Tongue (tissue), 3 donors: ENCODE data around the gene FRG2C. TPM values are rescaled to one million over a fixed set of nuclear protein-coding genes. Genes with fewer than 3 reads are reported as not detected.
"Not testable (repeated sequence)": the region's sequence is repeated elsewhere in the genome, so short reads cannot be mapped to it uniquely, and the experiment has no call there.

Source experiments
- DNase-seq: peaks from one replicate; pipeline ENCODE4 v3.0.0-alpha.2; 2015
- small RNA-seq: library from RNA; depleted of rRNA; stranded (forward); fragments of <200 nt; gene quantifications from one replicate; pipeline ENCODE3, GENCODE V24; 2014; ENCODE audit warnings: low replicate concordance
- total RNA-seq: library from RNA; depleted of rRNA; stranded (reverse); fragments of >200 nt; gene quantifications from one replicate; pipeline ENCODE4 v1.2.3, GENCODE V29; 2014

Gene FRG2C
- total RNA-seq, 1 donor from 2014 or later, result not detected

GRCh38 chr3:75669348-75670297, 5.5 kb downstream of the FRG2C start:
- DNase-seq, result peak; percentile 40

GRCh38 chr3:75670298-75671286, 6.5 kb downstream of the FRG2C start:
- DNase-seq, result peak; percentile 57

GRCh38 chr3:75671287-75672139, 7.4 kb downstream of the FRG2C start:
- DNase-seq, result peak; percentile 10

DNA sequence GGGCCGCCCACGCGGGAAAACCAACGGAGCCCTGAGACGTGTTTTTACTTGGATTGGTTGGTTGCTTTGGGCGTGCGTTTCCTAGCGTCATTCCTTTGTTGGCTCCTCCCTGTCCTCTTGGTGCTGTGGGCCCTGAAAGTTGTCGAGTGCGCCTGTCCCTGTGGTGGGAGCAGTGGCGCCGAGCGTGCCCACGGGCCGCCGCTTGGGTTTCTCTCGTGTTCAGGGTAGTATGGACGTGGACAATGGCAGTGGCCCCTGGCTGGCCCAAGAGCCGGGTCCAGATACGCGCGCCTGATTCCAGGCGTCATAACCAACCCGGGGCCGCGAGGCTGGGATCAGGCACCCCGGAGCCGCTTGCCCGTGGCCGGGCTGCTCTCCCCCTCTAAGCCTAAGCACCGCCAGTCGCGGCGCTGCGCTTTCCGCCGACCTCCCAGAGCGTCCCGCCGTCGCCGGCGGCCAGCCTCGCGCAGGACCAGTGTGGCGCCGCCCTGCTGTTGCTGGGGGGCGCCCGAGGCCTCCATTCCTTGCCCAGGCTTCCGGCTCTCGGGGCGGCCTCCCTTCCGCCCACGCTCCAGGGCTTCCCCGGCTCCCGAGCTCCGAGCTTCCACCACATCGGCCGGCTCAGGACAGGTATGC, 8.1 kb downstream of the FRG2C start:
- peak; percentile 36 for DNase-seq

DNA sequence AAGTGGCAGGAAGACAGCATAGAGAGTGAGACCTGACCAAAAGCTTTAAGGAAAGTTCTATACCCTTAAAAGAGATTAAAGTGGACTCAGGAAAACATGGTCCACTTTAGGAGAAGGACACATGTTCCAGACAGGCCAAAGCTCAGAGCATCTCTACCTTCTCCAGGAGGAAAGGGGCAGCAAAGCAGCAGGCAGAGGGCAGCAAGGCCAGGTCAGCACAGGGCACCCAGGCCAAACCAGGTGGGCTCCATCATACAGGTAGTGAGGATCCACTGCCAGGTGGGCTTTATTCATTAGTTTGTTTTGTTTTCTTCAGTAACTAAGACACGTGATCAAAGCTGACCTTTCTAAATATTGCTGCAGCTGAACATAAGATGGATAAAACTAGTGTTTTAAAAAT, 19.8 kb downstream of the FRG2C start:
- DNase-seq, result not testable (repeated sequence)

DNA sequence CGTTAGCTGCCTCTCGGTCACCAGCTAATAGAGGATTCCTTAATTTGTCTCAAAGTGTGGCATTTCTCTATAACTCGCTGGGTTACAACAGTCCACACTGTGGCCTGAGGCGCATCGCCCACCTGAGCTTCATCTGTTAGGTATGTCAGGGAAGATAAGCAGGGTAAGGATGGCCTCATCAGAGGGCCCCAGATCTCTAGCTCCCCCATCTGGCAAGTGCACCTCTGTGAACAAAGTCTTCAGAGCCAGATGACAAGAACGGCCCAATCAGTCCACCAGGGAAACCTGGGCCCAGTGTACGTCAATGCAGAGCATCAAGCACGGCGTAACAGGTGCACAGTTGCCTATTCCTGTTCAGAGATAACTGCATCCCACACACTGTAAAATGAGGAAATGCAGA, 23.2 kb downstream of the FRG2C start:
- DNase-seq, result no peak

DNA sequence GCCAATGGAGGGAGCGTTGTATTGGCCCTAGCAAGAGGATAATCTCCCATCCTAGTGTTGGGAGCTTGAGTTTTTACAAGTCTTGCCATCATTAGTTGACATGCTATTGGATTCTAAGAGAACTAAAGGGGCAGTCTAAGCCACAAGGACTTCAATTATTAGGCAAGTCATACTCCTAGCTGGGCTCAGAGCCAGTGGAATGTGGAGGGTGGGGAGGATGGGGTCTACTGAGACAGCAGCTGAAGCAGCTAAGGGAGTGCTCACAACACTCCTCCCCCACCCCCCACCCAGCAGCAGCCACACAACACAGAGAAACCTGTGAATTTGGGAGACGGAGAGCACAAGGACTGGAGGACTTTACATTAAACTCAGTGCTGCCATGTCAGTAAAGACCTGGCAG, 27.9 kb downstream of the FRG2C start:
- peak; percentile 17 for DNase-seq

Small RNAs within 50 kb of the gene (small RNA-seq; reads per million reads assigned to genes)
- gene AC108724.2, result not detected

Other genes starting within 250 kb of the FRG2C start
- gene ZNF717, start 121.2 kb downstream of the FRG2C start, total RNA-seq, result 21.3 TPM